K562 (cell line): ENCODE data around the gene XPR1. TPM values are rescaled to one million over a fixed set of nuclear protein-coding genes. Genes with fewer than 3 reads are reported as not detected.

Experiments used
- ARID2 ChIP-seq: fragments of 450-650 bp; IDR thresholded peaks from 2 replicates; pipeline ENCODE4 v1.6.1; 2017; ENCODE audit warnings: antibody characterized with exemption, mild to moderate bottlenecking
- ARNT ChIP-seq, 2 experiments: fragments of 450-650 bp; IDR thresholded peaks; 2 replicates each; pipeline ENCODE4 v1.6.1; 2016; ENCODE audit warnings: mild to moderate bottlenecking in 1 of 2
- ATF3 ChIP-seq, 2 experiments: fragments of 450-650 bp in 1 of 2; sonication (generic) in 1 of 2; formaldehyde crosslinking in 1 of 2; IDR thresholded peaks in 1 of 2; conservative IDR thresholded peaks in 1 of 2; 2 replicates each; pipeline versions ENCODE4 v1.6.1 to v1.8.1; 2016 to 2023; ENCODE audit warnings: mild to moderate bottlenecking in 2 of 2, moderate library complexity in 2 of 2, inconsistent platforms in 1 of 2, missing genetic modification reagents in 1 of 2
- CLOCK ChIP-seq: fragments of 250-450 bp; sonication (Bioruptor Pico); IDR thresholded peaks from 2 replicates; pipeline ENCODE4 v1.4.0; 2020; ENCODE audit warnings: mild to moderate bottlenecking, moderate library complexity, borderline replicate concordance
- CSDE1 ChIP-seq, 2 experiments: fragments of 450-650 bp; IDR thresholded peaks; 2 replicates each; pipeline ENCODE4 v1.6.1; 2016; ENCODE audit warnings: mild to moderate bottlenecking in 1 of 2
- HDAC3 ChIP-seq: fragments of 450-650 bp; IDR thresholded peaks from 2 replicates; pipeline ENCODE4 v1.6.1; 2018; ENCODE audit warnings: borderline replicate concordance, mild to moderate bottlenecking, moderate library complexity; ENCODE audit not compliant: partially characterized antibody
- HNRNPH1 ChIP-seq: fragments of 200-400 bp; formaldehyde crosslinking; optimal IDR thresholded peaks from 2 replicates; pipeline ENCODE3; 2017; ENCODE audit warnings: low read depth, mild to moderate bottlenecking, low read length, moderate library complexity
- HNRNPL ChIP-seq: fragments of 200-400 bp; formaldehyde crosslinking; IDR thresholded peaks from 2 replicates; pipeline ENCODE4 v1.6.1; 2017; ENCODE audit warnings: low read depth, mild to moderate bottlenecking, low read length
- IRF9 ChIP-seq: fragments of 450-650 bp; IDR thresholded peaks from 2 replicates; pipeline ENCODE4 v1.6.1; 2016; ENCODE audit warnings: missing biosample characterization, missing genetic modification characterization
- LCOR ChIP-seq: sonication (generic); formaldehyde crosslinking; IDR thresholded peaks from 2 replicates; pipeline ENCODE4 v1.8.0; 2022; ENCODE audit warnings: mild to moderate bottlenecking, missing genetic modification reagents
- MEIS2 ChIP-seq: fragments of 450-650 bp; IDR thresholded peaks from 2 replicates; pipeline ENCODE4 v1.6.1; 2014; ENCODE audit warnings: mild to moderate bottlenecking; ENCODE audit not compliant: partially characterized antibody
- MXD1 ChIP-seq: fragments of 250-450 bp; sonication (Bioruptor Pico); IDR thresholded peaks from 2 replicates; pipeline ENCODE4 v1.8.0; 2021; ENCODE audit warnings: borderline replicate concordance, mild to moderate bottlenecking, moderate library complexity; ENCODE audit not compliant: poor library complexity, severe bottlenecking
- POLR2AphosphoS5 ChIP-seq: IDR thresholded peaks from 2 replicates; pipeline ENCODE4 v1.6.1; 2011; ENCODE audit warnings: mild to moderate bottlenecking, low read depth, low read length, moderate library complexity; ENCODE audit not compliant: control insufficient read depth, insufficient read depth
- RCOR1 ChIP-seq, 2 experiments: IDR thresholded peaks; 2 replicates each; pipeline ENCODE4 v1.6.1; 2012; ENCODE audit warnings: low read depth in 2 of 2, low read length in 2 of 2, borderline replicate concordance in 1 of 2, improper control_type of control experiment in 1 of 2
- RHOXF2B ChIP-seq: fragments of 250-450 bp; sonication (Bioruptor Pico); conservative IDR thresholded peaks from 2 replicates; pipeline ENCODE4 v1.5.1; 2021
- SNRNP70 ChIP-seq: fragments of 200-400 bp; formaldehyde crosslinking; optimal IDR thresholded peaks from 2 replicates; pipeline ENCODE3; 2017; ENCODE audit warnings: low read depth, low read length
- THAP7 ChIP-seq: fragments of 250-450 bp; sonication (Bioruptor Pico); IDR thresholded peaks from 2 replicates; pipeline ENCODE4 v1.5.0; 2021
- ZNF280A ChIP-seq: fragments of 450-650 bp; IDR thresholded peaks from 2 replicates; pipeline ENCODE4 v1.6.1; 2018; ENCODE audit warnings: mild to moderate bottlenecking, low read depth; ENCODE audit not compliant: partially characterized antibody
- polyA plus RNA-seq, 8 experiments: library from polyadenylated mRNA; depleted of rRNA in 4 of 8; stranded (reverse) in 5 of 8; unstranded in 3 of 8; fragments of >200 nt; fragmentation: Nextera tagmentation in 2 of 8; fragmentation: Illumina TruSeq in 1 of 8; extraction: Ambion mirVana in 2 of 8; extraction: Trizol in 1 of 8; gene quantifications; 2 replicates each; pipeline versions ENCODE4 v1.2.1 to v1.2.3, GENCODE V29; 2011 to 2014; ENCODE audit warnings: inconsistent platforms in 1 of 8, missing spikeins in 1 of 8
- total RNA-seq, 7 experiments: library from RNA; depleted of rRNA in 6 of 7; stranded (reverse); fragments of >200 nt in 6 of 7; fragmentation: Illumina TruSeq in 2 of 7; extraction: Trizol in 2 of 7; gene quantifications; 2 replicates each; pipeline versions ENCODE4 v1.2.1 to v1.2.3, GENCODE V29; 2011 to 2021; ENCODE audit warnings: low replicate concordance in 1 of 7

Gene XPR1
- total and polyA plus RNA-seq, 9 of the 15 experiments (the other 6 are each of a cell fraction or from before 2014, with no cell fraction given) = 3.0 to 66.2 (median 38.6) TPM

- no peak for TF ChIP-seq MXD1
- TF ChIP-seq ZNF280A = no peak
- TF ChIP-seq THAP7 (CRISPR knock-in tag) = no peak
- peak in 1 of 2 experiments; percentile 79; a peak in 1 of 4 replicates for TF ChIP-seq ARNT (IDR thresholded peaks at IDR 0.05)
- no peak for TF ChIP-seq RHOXF2B (CRISPR knock-in tag)
- peak; percentile 94 for TF ChIP-seq ATF3 (IDR thresholded peaks at IDR 0.05)
- TF ChIP-seq ATF3 (CRISPR knock-in tag; conservative IDR thresholded peaks at IDR 0.05) = peak; percentile 45; the same call in 1 of the 2 replicates
- peak in 1 of 2 experiments; percentile 87; a peak in 2 of 4 replicates for TF ChIP-seq RCOR1 (IDR thresholded peaks at IDR 0.05; ENCODE audit: borderline replicate concordance in 1 of 2, low read depth in 2 of 2, low read length in 2 of 2)
- no peak for TF ChIP-seq SNRNP70
- TF ChIP-seq CLOCK = no peak
- 0 out of 2 replicates have a peak, but pooled peaks have one; percentile 6 for TF ChIP-seq IRF9 (tag)
- TF ChIP-seq ARID2 = no peak
- no peak for TF ChIP-seq HDAC3
- TF ChIP-seq LCOR (CRISPR knock-in tag) = no peak
- no peak for TF ChIP-seq HNRNPH1
- TF ChIP-seq CSDE1 (IDR thresholded peaks at IDR 0.05) = no peak; a peak in 1 of 4 replicates
- no peak for TF ChIP-seq HNRNPL
- peak; percentile 75 for TF ChIP-seq POLR2AphosphoS5
- peak; percentile 84 for TF ChIP-seq MEIS2
Measured at GRCh38 chr1:180611016-180611930, 20.5 kb upstream of the XPR1 start (continued).
